ENCODE measurements around the gene RASGRF1. TPM values are rescaled to one million over a fixed set of nuclear protein-coding genes. Genes with fewer than 3 reads are reported as not detected.

RASGRF1 gene
- 0.16 and 0.55 TPM in 2 replicates for total RNA-seq
- long read RNA-seq = 0 reads

DNA sequence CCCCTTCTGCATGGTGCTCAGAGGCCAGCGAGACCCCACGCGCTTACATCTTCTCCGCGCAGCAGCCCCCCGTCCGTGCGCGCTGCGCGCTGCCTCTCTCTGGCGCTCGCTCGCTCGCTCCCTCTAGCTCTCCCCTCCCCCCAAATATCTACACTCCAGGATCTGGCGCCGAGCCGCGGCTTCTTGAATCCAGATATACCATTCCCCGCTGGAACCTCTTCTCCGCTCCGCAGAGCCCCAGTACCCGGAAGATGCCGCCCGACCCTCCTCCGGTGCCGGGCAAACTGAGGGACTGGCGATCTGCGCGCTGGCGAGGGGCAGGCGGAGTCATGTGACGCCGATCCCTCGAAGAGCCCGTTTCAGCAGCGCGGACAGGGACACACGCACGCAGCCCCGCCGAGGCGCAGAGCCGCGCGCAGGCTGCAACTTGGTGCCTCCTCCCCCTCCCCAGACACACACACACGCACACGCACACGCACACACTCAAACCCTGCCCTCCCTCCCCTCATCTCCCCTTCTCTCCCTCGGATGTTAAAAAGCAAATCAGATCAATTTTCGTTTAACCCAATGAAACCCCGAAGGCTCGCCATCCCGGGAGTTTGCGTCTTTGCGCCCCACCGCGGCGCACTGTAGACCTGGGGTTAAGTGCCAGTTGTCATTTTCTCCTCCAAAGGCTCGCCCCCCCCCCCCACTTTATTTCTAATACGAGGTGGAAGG lies at the start of gene RASGRF1:
Gene RASGRF1, minus strand, starts transcription at position 294 of the 717 bp plus-strand sequence. Its CDS starts 282 bp downstream, at position 12.
- Mint-ChIP-seq H3K27ac (ENCODE audit: unreplicated experiment) (no peak within 1 kb of the TSS), H3K4me1 (peaks cover 9% of the 10 kb centered on the region), H3K36me3 (ENCODE audit: low read depth) (no peaks in the 10 kb centered on the region), H3K9me3 (no peaks in the 10 kb centered on the region), H3K4me3 (peak within 1 kb of the TSS; percentile 73), H3K27me3 (ENCODE audit: low read depth) (peaks cover 98% of the 10 kb centered on the region)
- no peak for DNase-seq (ENCODE audit: low read depth, low spot score)
- TF ChIP-seq CTCF (conservative IDR thresholded peaks at IDR 0.05) = no peak

GRCh38 chr15:79136434-79137046 lies 46.0 kb upstream of the RASGRF1 start:
- H3K4me3 Mint-ChIP-seq = no peak overlapping the region
- H3K27ac Mint-ChIP-seq (ENCODE audit: unreplicated experiment) = no peak overlapping the region
- peaks cover 2% of the 10 kb centered on the region for H3K36me3 Mint-ChIP-seq (ENCODE audit: low read depth)

GRCh38 chr15:79133309-79133708 lies 42.7 kb upstream of the RASGRF1 start:
- no peak overlapping the region for H3K4me3 Mint-ChIP-seq
- H3K4me1 Mint-ChIP-seq = no peaks in the 10 kb centered on the region
- no peak for DNase-seq (ENCODE audit: low read depth, low spot score)
- peaks cover 2% of the 10 kb centered on the region for H3K36me3 Mint-ChIP-seq (ENCODE audit: low read depth)
- peaks cover 14% of the 10 kb centered on the region for H3K9me3 Mint-ChIP-seq
- no peak for TF ChIP-seq CTCF (conservative IDR thresholded peaks at IDR 0.05)
- H3K27ac Mint-ChIP-seq (ENCODE audit: unreplicated experiment) = no peak overlapping the region
- H3K27me3 Mint-ChIP-seq (ENCODE audit: low read depth) = peaks cover 56% of the 10 kb centered on the region

More at GRCh38 chr15:79136434-79137046, 46.0 kb upstream of the RASGRF1 start:
- Mint-ChIP-seq H3K4me1 (no peaks in the 10 kb centered on the region), H3K27me3 (ENCODE audit: low read depth) (peaks cover 62% of the 10 kb centered on the region), H3K9me3 (peaks cover 8% of the 10 kb centered on the region)
- TF ChIP-seq CTCF (conservative IDR thresholded peaks at IDR 0.05) = no peak
- DNase-seq (ENCODE audit: low read depth, low spot score) = no peak

GRCh38 chr15:79132770-79133169 lies 42.2 kb upstream of the RASGRF1 start:
- Mint-ChIP-seq H3K4me3 (no peak overlapping the region), H3K4me1 (no peaks in the 10 kb centered on the region), H3K36me3 (ENCODE audit: low read depth) (peaks cover 3% of the 10 kb centered on the region), H3K9me3 (peaks cover 13% of the 10 kb centered on the region), H3K27ac (ENCODE audit: unreplicated experiment) (no peak overlapping the region), H3K27me3 (ENCODE audit: low read depth) (peaks cover 54% of the 10 kb centered on the region)
- no peak for TF ChIP-seq CTCF (conservative IDR thresholded peaks at IDR 0.05)
- DNase-seq (ENCODE audit: low read depth, low spot score) = no peak

- Mint-ChIP-seq H3K4me1 (no peaks in the 10 kb centered on the region), H3K4me3 (no peak overlapping the region), H3K27ac (ENCODE audit: unreplicated experiment) (no peak overlapping the region), H3K9me3 (peaks cover 16% of the 10 kb centered on the region), H3K27me3 (ENCODE audit: low read depth) (peaks cover 58% of the 10 kb centered on the region), H3K36me3 (ENCODE audit: low read depth) (peaks cover 5% of the 10 kb centered on the region)
- no peak for TF ChIP-seq CTCF (conservative IDR thresholded peaks at IDR 0.05)
- no peak for DNase-seq (ENCODE audit: low read depth, low spot score)
These were observed 41.8 kb upstream of the RASGRF1 start for GRCh38 chr15:79132361-79132760.

Measured in neural crest cell (in vitro differentiated cells).